Left lung (tissue), 10 donors: ENCODE data around the gene MB. TPM values are rescaled to one million over a fixed set of nuclear protein-coding genes. Genes with fewer than 3 reads are reported as not detected.
A peak's percentile ranks its signal among the peaks of the same experiment; 100 is the strongest.
"Not testable (repeated sequence)": the region's sequence is repeated elsewhere in the genome, so short reads cannot be mapped to it uniquely, and the experiment has no call there.

Experiments
- ATAC-seq: fragments of 200-7000 bp; cut with Tn5 transposase; one replicate; pipeline ENCODE4 v1.9.1; 2020; ENCODE audit warnings: moderate library complexity
- DNase-seq, 4 donors: peaks; one replicate each; pipeline ENCODE4 v3.0.0-alpha.2; 2013 to 2020
- H3K27ac ChIP-seq, 2 donors: fragments of 200-600 bp; sonication (generic) in 1 of 2; one replicate each; pipeline versions ENCODE4 v1.5.0 to v1.8.0; 2020 to 2021
- H3K27me3 ChIP-seq, 2 donors: fragments of 200-600 bp; sonication (generic) in 1 of 2; one replicate each; pipeline versions ENCODE4 v1.5.0 to v1.8.0; 2020 to 2021
- H3K36me3 ChIP-seq, 2 donors: fragments of 200-600 bp; sonication (generic) in 1 of 2; one replicate each; pipeline versions ENCODE4 v1.5.0 to v1.8.0; 2020 to 2021
- H3K4me1 ChIP-seq, 2 donors: fragments of 200-600 bp; one replicate each; pipeline ENCODE4 v1.8.0; 2021
- H3K4me3 ChIP-seq, 2 donors: fragments of 200-600 bp; sonication (generic) in 1 of 2; one replicate each; pipeline versions ENCODE4 v1.5.0 to v1.8.0; 2020 to 2021; ENCODE audit warnings: mild to moderate bottlenecking in 1 of 2
- H3K9me3 ChIP-seq, 2 donors: fragments of 200-600 bp; sonication (generic) in 1 of 2; one replicate each; pipeline versions ENCODE4 v1.5.0 to v1.8.0; 2020 to 2021
- intact Hi-C, 2 donors: fragments of 100-400 bp; cut with DNase I; formaldehyde crosslinking; loops; one replicate each; pipeline versions ENCODE4 v1.11.2 to v1.14.2; 2022
- polyA plus RNA-seq, 6 donors: library from polyadenylated mRNA; unstranded; fragments of 120-200 nt; gene quantifications; one replicate each; pipeline ENCODE4 v1.2.1, GENCODE V29; 2013; ENCODE audit not compliant: insufficient read length in 6 of 6
- total RNA-seq, 2 donors: library from RNA; stranded (reverse); fragmentation: NEBNext Ultra II Directional; extraction: Animal tissue kit (Norgen Biotek cat#: 25700); gene quantifications; one replicate each; pipeline ENCODE4 v1.2.1, GENCODE V29; 2021
- TF ChIP-seq, protein P1 (sequence below), 2 donors: fragments of 200-600 bp; sonication (generic) in 1 of 2; IDR thresholded peaks; one replicate each; pipeline versions ENCODE4 v1.5.0 to v1.8.0; 2021; ENCODE audit warnings: antibody characterized with exemption in 2 of 2
- donor health status: DM: no; HTN: yes; CAD: no.
- donor health status: DM: no; HTN: no; CAD: no.

MB gene
- total and polyA plus RNA-seq, 8 donors = 0.18 to 3.3 (median 0.86) TPM

GRCh38 chr22:35627267-35628041, 10.3 kb upstream of the MB start:
- H3K4me3 ChIP-seq = peak overlapping the region; percentile 48 to 51
- DNase-seq = peak; percentile 75 to 89 (median 86)
- intact Hi-C loops = loop anchor here in 1 of 2 donors (5.0 kb wide), 2 partner anchors 210 to 290 kb away; no protein-coding TSS in a partner anchor
- no peaks in the 10 kb centered on the region for H3K9me3 ChIP-seq
- H3K36me3 ChIP-seq = no peaks in the 10 kb centered on the region
- H3K27me3 ChIP-seq = no peaks in the 10 kb centered on the region
- H3K27ac ChIP-seq = peak overlapping the region; percentile 84 to 88
- peak; percentile 80 for ATAC-seq
- TF ChIP-seq, protein P1, sequence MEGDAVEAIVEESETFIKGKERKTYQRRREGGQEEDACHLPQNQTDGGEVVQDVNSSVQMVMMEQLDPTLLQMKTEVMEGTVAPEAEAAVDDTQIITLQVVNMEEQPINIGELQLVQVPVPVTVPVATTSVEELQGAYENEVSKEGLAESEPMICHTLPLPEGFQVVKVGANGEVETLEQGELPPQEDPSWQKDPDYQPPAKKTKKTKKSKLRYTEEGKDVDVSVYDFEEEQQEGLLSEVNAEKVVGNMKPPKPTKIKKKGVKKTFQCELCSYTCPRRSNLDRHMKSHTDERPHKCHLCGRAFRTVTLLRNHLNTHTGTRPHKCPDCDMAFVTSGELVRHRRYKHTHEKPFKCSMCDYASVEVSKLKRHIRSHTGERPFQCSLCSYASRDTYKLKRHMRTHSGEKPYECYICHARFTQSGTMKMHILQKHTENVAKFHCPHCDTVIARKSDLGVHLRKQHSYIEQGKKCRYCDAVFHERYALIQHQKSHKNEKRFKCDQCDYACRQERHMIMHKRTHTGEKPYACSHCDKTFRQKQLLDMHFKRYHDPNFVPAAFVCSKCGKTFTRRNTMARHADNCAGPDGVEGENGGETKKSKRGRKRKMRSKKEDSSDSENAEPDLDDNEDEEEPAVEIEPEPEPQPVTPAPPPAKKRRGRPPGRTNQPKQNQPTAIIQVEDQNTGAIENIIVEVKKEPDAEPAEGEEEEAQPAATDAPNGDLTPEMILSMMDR (IDR thresholded peaks at IDR 0.05) = peak in 1 of 2 donors; percentile 19
- peaks cover 0 to 36% of the 10 kb centered on the region in 2 donors for H3K4me1 ChIP-seq

DNA sequence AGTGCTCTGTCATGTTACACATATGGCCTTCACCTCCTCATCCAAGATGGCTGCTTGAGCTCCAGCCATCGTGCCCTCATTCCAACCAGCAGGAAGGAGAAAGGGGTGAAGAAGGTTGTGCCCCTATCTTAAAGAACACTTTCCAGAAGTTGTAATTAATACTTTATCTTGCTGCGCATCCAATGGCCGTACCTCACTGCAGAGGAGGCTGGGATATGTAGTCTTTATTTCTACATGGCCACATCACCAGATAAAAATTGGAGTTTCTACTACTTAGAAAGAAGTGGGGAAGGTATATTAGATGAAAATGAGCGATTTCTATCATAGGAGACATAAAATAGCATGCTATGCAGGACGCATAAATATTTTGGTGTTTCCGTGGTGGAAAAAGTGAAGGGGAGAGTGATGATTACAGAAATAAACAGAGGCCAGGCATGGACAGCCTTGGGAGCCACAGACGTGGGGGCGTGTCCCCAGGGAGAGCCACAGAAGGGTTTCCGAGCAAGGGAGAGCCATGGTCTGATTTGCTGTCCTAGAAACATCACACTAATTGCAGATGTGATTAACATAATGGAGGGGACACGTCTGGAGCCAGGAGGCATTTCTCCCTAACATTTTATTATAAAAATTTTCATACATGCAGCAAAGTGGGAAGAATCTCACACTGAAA, 8.8 kb upstream of the MB start:
- H3K4me3 ChIP-seq = no peak overlapping the region
- H3K27ac ChIP-seq = no peak overlapping the region
- H3K4me1 ChIP-seq = peaks cover 0 to 35% of the 10 kb centered on the region in 2 donors
- TF ChIP-seq, protein P1 (IDR thresholded peaks at IDR 0.05) = no peak
- intact Hi-C loops = loop anchor here in 1 of 2 donors (5.0 kb wide), 2 partner anchors 211 to 291 kb away; no protein-coding TSS in a partner anchor
- H3K36me3 ChIP-seq = no peaks in the 10 kb centered on the region
- no peak for DNase-seq
- H3K9me3 ChIP-seq = no peaks in the 10 kb centered on the region
- no peaks in the 10 kb centered on the region for H3K27me3 ChIP-seq
- no peak for ATAC-seq

- DNase-seq (no peak), ATAC-seq (no peak)
- Histone ChIP-seq H3K36me3 (no peaks in the 10 kb centered on the region), H3K4me3 (no peak overlapping the region), H3K4me1 (peaks cover 0 to 25% of the 10 kb centered on the region in 2 donors), H3K9me3 (no peaks in the 10 kb centered on the region), H3K27me3 (no peaks in the 10 kb centered on the region), H3K27ac (no peak overlapping the region)
- intact Hi-C loops = no loop called here
- TF ChIP-seq, protein P1 (IDR thresholded peaks at IDR 0.05) = no peak
Observed at GRCh38 chr22:35624547-35624946, 7.4 kb upstream of the MB start.

GRCh38 chr22:35623885-35624284, 6.8 kb upstream of the MB start:
- H3K27ac ChIP-seq, H3K27me3 ChIP-seq, ATAC-seq, H3K36me3 ChIP-seq, H3K9me3 ChIP-seq, intact Hi-C loops, H3K4me3 ChIP-seq, DNase-seq: not testable (repeated sequence)
- peaks cover 0 to 18% of the 10 kb centered on the region in 2 donors for H3K4me1 ChIP-seq

DNA sequence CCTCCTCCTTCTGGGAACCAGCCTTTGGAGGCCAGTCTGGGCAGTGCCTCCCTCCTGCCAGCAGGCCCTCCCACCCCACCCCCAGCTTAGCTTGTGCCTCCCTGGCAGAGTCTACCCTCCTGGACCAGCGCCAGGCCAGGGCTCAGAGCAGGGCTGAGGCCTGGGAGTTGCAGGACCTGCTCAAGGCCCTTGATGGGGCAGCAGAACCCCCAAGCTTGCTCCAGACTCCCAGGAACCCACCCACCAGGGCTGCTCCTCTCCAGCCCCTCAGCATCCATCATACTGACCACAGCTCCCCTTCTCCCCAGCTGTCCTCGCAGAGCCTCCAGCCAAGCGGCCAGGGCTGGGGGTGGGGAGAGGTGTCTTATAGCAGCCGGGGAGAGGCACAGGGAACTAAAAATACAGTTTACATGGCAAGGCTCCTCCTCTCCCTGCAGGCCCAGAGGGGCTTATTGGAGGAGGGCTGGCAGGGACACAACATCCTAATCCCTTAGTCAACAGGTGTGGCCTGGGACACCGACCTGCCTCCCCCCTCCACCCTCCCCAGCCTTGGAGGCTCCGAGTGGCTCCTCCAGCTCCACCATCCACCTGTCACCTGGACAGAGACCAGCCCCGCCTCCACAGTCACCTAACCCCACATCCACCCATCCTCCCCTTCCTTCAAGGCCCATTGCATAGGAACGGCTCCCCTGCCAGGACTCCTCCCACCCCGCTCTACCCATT, 5.2 kb upstream of the MB start:
- no peaks in the 10 kb centered on the region for H3K27me3 ChIP-seq
- ATAC-seq (no peak), DNase-seq (no peak)
- TF ChIP-seq, protein P1 (IDR thresholded peaks at IDR 0.05) = no peak
- H3K27ac ChIP-seq = no peak overlapping the region
- H3K36me3 ChIP-seq = no peaks in the 10 kb centered on the region
- no peaks in the 10 kb centered on the region for H3K9me3 ChIP-seq
- intact Hi-C loops = no loop called here
- no peak overlapping the region for H3K4me3 ChIP-seq
- peaks cover 0 to 10% of the 10 kb centered on the region in 2 donors for H3K4me1 ChIP-seq
